ENCODE data around the gene ROR2. TPM values are rescaled to one million over a fixed set of nuclear protein-coding genes. Genes with fewer than 3 reads are reported as not detected.

Gene ROR2
- total RNA-seq, 4 donors from 2014 or later, result 4.2 to 23.2 (median 11.2) TPM

- intact Hi-C loops (cut with DNase I; ENCODE audit: low total_unique reads), result no loop called here
- peak; percentile 46 for DNase-seq
- no peaks in the 10 kb centered on the region for H3K36me3 ChIP-seq
Measured at GRCh38 chr9:91760906-91761305, 189.1 kb downstream of the ROR2 start.

GRCh38 chr9:91758491-91758981 is 191.5 kb downstream of the ROR2 start:
- Histone ChIP-seq H3K4me3 (no peak overlapping the region), H3K36me3 (no peaks in the 10 kb centered on the region), H3K27me3 (no peaks in the 10 kb centered on the region), H3K4me1 (peaks cover 0 to 17% (median 8%) of the 10 kb centered on the region in 4 donors), H3K27ac (no peak overlapping the region), H3K9me3 (no peaks in the 10 kb centered on the region)
- peak; percentile 54 for DNase-seq
- TF ChIP-seq EP300 (IDR thresholded peaks at IDR 0.05; ENCODE audit: low read depth) (no peak), CTCF (IDR thresholded peaks at IDR 0.05) (peak; percentile 43 to 61 (median 51))
- intact Hi-C loops (cut with DNase I; ENCODE audit: low total_unique reads), result no loop called here
- 61 to 62% methylated on average over 4 to 5 of the region's 5 CpGs for WGBS, 2 donors (ENCODE audit: low coverage in 1 of 2)
- in situ Hi-C loops (cut with MboI; ENCODE audit: low pct_ligation_motif_present in 1 of 4, low pct_unique_long_range_greater_than_20kb in 1 of 4, low sequenced_read_pairs in 3 of 4), result loop anchor here in 1 of 4 donors (25.0 kb wide), 1 partner anchor 179 kb away; no protein-coding TSS in a partner anchor

More at GRCh38 chr9:91760906-91761305, 189.1 kb downstream of the ROR2 start:
- peak overlapping the region; percentile 17 to 66 (median 56) for H3K27ac ChIP-seq
- WGBS, 2 donors (ENCODE audit: low coverage in 1 of 2), result 17 to 60% methylated on average over 1 of the region's 1 CpG
- peaks cover 0 to 17% (median 9%) of the 10 kb centered on the region in 4 donors for H3K4me1 ChIP-seq
- H3K4me3 ChIP-seq, result no peak overlapping the region
- no peaks in the 10 kb centered on the region for H3K27me3 ChIP-seq
- H3K9me3 ChIP-seq, result peaks cover 0 to 5% of the 10 kb centered on the region in 2 donors
- TF ChIP-seq EP300 (IDR thresholded peaks at IDR 0.05; ENCODE audit: low read depth) (no peak), POLR2AphosphoS5 (IDR thresholded peaks at IDR 0.05) (no peak), CTCF (IDR thresholded peaks at IDR 0.05) (no peak), POLR2A (IDR thresholded peaks at IDR 0.05) (no peak)
- in situ Hi-C loops (cut with MboI; ENCODE audit: low pct_ligation_motif_present in 1 of 4, low pct_unique_long_range_greater_than_20kb in 1 of 4, low sequenced_read_pairs in 3 of 4), result loop anchor here in 1 of 4 donors (25.0 kb wide), 1 partner anchor 176 kb away; no protein-coding TSS in a partner anchor

GRCh38 chr9:91757782-91758181 is 192.2 kb downstream of the ROR2 start:
- Histone ChIP-seq H3K4me3 (no peak overlapping the region), H3K4me1 (peaks cover 0 to 17% (median 8%) of the 10 kb centered on the region in 4 donors), H3K36me3 (no peaks in the 10 kb centered on the region), H3K9me3 (no peaks in the 10 kb centered on the region), H3K27me3 (no peaks in the 10 kb centered on the region), H3K27ac (no peak overlapping the region)
- WGBS, 2 donors (ENCODE audit: low coverage in 1 of 2), result 80 to 84% methylated on average over 3 to 4 of the region's 4 CpGs
- DNase-seq, result no peak
- no peak for TF ChIP-seq POLR2AphosphoS5 (IDR thresholded peaks at IDR 0.05)
- TF ChIP-seq EP300 (IDR thresholded peaks at IDR 0.05; ENCODE audit: low read depth), result no peak
- no peak for TF ChIP-seq CTCF (IDR thresholded peaks at IDR 0.05)
- TF ChIP-seq POLR2A (IDR thresholded peaks at IDR 0.05), result no peak
- intact Hi-C loops (cut with DNase I; ENCODE audit: low total_unique reads) (no loop called here), in situ Hi-C loops (cut with MboI; ENCODE audit: low pct_ligation_motif_present in 1 of 4, low pct_unique_long_range_greater_than_20kb in 1 of 4, low sequenced_read_pairs in 3 of 4) (loop anchor here in 1 of 4 donors (25.0 kb wide), 1 partner anchor 180 kb away; no protein-coding TSS in a partner anchor)

GRCh38 chr9:91756510-91756780 is 193.6 kb downstream of the ROR2 start:
- Histone ChIP-seq H3K27me3 (no peaks in the 10 kb centered on the region), H3K9me3 (no peaks in the 10 kb centered on the region), H3K4me3 (no peak overlapping the region), H3K36me3 (no peaks in the 10 kb centered on the region), H3K4me1 (peaks cover 0 to 17% (median 8%) of the 10 kb centered on the region in 4 donors), H3K27ac (no peak overlapping the region)
- WGBS, 2 donors (ENCODE audit: low coverage in 1 of 2), result 46 to 88% methylated on average over 2 to 4 of the region's 4 CpGs
- no peak for TF ChIP-seq EP300 (IDR thresholded peaks at IDR 0.05; ENCODE audit: low read depth)
- TF ChIP-seq POLR2A (IDR thresholded peaks at IDR 0.05), result no peak
- no peak for TF ChIP-seq CTCF (IDR thresholded peaks at IDR 0.05)
- no peak for TF ChIP-seq POLR2AphosphoS5 (IDR thresholded peaks at IDR 0.05)
- intact Hi-C loops (cut with DNase I; ENCODE audit: low total_unique reads), result no loop called here
- no peak for DNase-seq
- in situ Hi-C loops (cut with MboI; ENCODE audit: low pct_ligation_motif_present in 1 of 4, low pct_unique_long_range_greater_than_20kb in 1 of 4, low sequenced_read_pairs in 3 of 4), result loop anchor here in 1 of 4 donors (25.0 kb wide), 1 partner anchor 181 kb away; no protein-coding TSS in a partner anchor
